Measurements from ENCODE around the gene ZBED4. TPM values are rescaled to one million over a fixed set of nuclear protein-coding genes. Genes with fewer than 3 reads are reported as not detected.

ZBED4 gene
- total and polyA plus RNA-seq, 2 of the 13 experiments (the other 11 are each of a cell fraction or from before 2014, with no cell fraction given): 5.4 to 9.6 TPM

DNA sequence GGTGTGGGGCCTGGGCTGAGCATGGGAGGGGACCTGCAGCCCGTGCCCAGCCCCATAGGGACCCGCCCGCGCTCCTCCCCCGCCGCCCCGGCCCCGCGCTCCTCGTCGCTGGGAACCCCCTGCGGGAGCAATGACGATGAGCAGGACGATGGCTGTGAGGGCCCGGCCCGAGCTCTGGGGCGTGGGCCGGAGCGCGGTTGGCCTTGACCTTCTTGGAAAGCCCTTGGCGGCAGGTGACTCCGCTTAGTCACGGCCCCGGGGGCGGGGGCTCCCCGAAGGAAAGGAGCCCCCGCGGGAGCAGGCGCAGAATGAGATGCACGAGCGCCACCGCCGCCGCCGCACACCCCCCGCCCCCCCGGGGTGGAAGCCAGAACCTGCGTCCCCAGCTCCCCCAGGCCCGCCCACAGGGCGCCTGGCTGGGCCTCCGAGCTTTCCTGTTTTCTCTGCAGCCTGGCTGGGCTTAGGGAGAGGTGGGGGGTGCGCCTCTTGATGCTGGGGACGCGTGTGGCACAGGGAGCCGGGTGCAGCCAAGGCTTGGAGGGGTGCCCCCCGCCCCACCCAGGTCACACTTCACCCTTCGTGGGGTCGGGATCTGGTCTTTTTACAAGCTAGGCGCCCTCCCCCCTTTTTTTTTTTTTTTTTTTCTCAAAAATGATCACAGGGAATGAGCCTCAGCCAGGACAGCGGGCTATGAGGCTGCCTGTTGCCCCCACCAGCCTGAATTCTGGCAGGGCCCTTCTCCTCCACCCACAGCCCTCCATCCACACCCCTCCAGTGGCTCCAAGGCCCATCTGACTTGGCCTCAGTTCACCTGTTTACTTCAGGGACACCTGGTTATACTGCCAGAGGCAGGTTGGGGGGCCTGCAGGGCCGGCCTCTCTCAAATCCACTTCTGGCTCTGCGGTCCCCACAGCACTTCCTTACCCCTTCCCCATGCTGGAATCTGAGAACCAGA lies 82.7 kb downstream of the ZBED4 start (continued):
- TF ChIP-seq ZFP36L2 (CRISPR knock-in tag; IDR thresholded peaks at IDR 0.05) (no peak), PAWR (CRISPR knock-in tag; IDR thresholded peaks at IDR 0.05; ENCODE audit: borderline replicate concordance) (no peak), KAT7 (CRISPR knock-in tag; IDR thresholded peaks at IDR 0.05; ENCODE audit: borderline replicate concordance) (peak; percentile 66; the same call in 1 of the 2 replicates), ZBTB33 (CRISPR knock-in tag; IDR thresholded peaks at IDR 0.05) (0 out of 2 replicates have a peak, but pooled peaks have one; percentile 19), GABPB1 (CRISPR knock-in tag; IDR thresholded peaks at IDR 0.05) (peak; percentile 83), ZNF142 (CRISPR knock-in tag; IDR thresholded peaks at IDR 0.05) (peak; percentile 49; the same call in 1 of the 2 replicates), SIN3B (IDR thresholded peaks at IDR 0.05; ENCODE audit: low read length) (no peak), HIC2 (CRISPR knock-in tag; IDR thresholded peaks at IDR 0.05; ENCODE audit: low read depth) (peak; percentile 55; the same call in 1 of the 2 replicates), RARG (CRISPR knock-in tag; IDR thresholded peaks at IDR 0.05; ENCODE audit: low read depth) (no peak)
- TF ChIP-seq, protein P1, sequence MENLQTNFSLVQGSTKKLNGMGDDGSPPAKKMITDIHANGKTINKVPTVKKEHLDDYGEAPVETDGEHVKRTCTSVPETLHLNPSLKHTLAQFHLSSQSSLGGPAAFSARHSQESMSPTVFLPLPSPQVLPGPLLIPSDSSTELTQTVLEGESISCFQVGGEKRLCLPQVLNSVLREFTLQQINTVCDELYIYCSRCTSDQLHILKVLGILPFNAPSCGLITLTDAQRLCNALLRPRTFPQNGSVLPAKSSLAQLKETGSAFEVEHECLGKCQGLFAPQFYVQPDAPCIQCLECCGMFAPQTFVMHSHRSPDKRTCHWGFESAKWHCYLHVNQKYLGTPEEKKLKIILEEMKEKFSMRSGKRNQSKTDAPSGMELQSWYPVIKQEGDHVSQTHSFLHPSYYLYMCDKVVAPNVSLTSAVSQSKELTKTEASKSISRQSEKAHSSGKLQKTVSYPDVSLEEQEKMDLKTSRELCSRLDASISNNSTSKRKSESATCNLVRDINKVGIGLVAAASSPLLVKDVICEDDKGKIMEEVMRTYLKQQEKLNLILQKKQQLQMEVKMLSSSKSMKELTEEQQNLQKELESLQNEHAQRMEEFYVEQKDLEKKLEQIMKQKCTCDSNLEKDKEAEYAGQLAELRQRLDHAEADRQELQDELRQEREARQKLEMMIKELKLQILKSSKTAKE (CRISPR knock-in tag; IDR thresholded peaks at IDR 0.05; ENCODE audit: borderline replicate concordance): peak; percentile 96
- TF ChIP-seq, protein P2, sequence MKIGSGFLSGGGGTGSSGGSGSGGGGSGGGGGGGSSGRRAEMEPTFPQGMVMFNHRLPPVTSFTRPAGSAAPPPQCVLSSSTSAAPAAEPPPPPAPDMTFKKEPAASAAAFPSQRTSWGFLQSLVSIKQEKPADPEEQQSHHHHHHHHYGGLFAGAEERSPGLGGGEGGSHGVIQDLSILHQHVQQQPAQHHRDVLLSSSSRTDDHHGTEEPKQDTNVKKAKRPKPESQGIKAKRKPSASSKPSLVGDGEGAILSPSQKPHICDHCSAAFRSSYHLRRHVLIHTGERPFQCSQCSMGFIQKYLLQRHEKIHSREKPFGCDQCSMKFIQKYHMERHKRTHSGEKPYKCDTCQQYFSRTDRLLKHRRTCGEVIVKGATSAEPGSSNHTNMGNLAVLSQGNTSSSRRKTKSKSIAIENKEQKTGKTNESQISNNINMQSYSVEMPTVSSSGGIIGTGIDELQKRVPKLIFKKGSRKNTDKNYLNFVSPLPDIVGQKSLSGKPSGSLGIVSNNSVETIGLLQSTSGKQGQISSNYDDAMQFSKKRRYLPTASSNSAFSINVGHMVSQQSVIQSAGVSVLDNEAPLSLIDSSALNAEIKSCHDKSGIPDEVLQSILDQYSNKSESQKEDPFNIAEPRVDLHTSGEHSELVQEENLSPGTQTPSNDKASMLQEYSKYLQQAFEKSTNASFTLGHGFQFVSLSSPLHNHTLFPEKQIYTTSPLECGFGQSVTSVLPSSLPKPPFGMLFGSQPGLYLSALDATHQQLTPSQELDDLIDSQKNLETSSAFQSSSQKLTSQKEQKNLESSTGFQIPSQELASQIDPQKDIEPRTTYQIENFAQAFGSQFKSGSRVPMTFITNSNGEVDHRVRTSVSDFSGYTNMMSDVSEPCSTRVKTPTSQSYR (CRISPR knock-in tag; IDR thresholded peaks at IDR 0.05; ENCODE audit: borderline replicate concordance): no peak; the same call in 1 of the 2 replicates

All from HepG2 (cell line).